Trophoblast cell (in vitro differentiated cells and primary cell): ENCODE results near the gene PDLIM5.
"Not testable (repeated sequence)": the region's sequence is repeated elsewhere in the genome, so short reads cannot be mapped to it uniquely, and the experiment has no call there.

Experiments
- DNase-seq, 2 donors: peaks; one replicate each; pipeline ENCODE4 v3.0.0-alpha.2; 2016
- H2AFZ ChIP-seq: 2 replicates; pipeline ENCODE4 v1.6.1; 2013; ENCODE audit warnings: low read length, moderate library complexity, mild to moderate bottlenecking; ENCODE audit not compliant: insufficient read depth, poor library complexity
- H2AK5ac ChIP-seq: 2 replicates; pipeline ENCODE4 v1.6.1; 2013; ENCODE audit warnings: mild to moderate bottlenecking, low read length
- H2BK120ac ChIP-seq: 2 replicates; pipeline ENCODE4 v1.6.1; 2013; ENCODE audit warnings: low read length, mild to moderate bottlenecking, moderate library complexity; ENCODE audit not compliant: insufficient read depth, poor library complexity
- H2BK12ac ChIP-seq: 2 replicates; pipeline ENCODE4 v1.6.1; 2013; ENCODE audit warnings: mild to moderate bottlenecking, low read length, moderate library complexity
- H2BK5ac ChIP-seq: 2 replicates; pipeline ENCODE4 v1.6.1; 2013; ENCODE audit warnings: low read length, low read depth, moderate library complexity, mild to moderate bottlenecking; ENCODE audit not compliant: poor library complexity
- H3K14ac ChIP-seq: 2 replicates; pipeline ENCODE4 v1.6.1; 2013; ENCODE audit warnings: mild to moderate bottlenecking, low read length
- H3K18ac ChIP-seq: 2 replicates; pipeline ENCODE4 v1.6.1; 2013; ENCODE audit warnings: mild to moderate bottlenecking, low read length
- H3K23ac ChIP-seq: 2 replicates; pipeline ENCODE4 v1.6.1; 2013; ENCODE audit warnings: low read length
- H3K27ac ChIP-seq: 2 replicates; pipeline ENCODE4 v1.5.1; 2013; ENCODE audit warnings: low read depth, mild to moderate bottlenecking, inconsistent platforms, low read length, moderate library complexity
- H3K27me3 ChIP-seq: 2 replicates; pipeline ENCODE4 v1.6.1; 2013; ENCODE audit warnings: inconsistent platforms, mild to moderate bottlenecking, low read length, moderate library complexity; ENCODE audit not compliant: insufficient read depth
- H3K36me3 ChIP-seq, 2 experiments: 1 replicate in 1 of 2; 2 replicates in 1 of 2; pipeline ENCODE4 v1.6.1; 2013; ENCODE audit warnings: low read length in 2 of 2, mild to moderate bottlenecking in 2 of 2, moderate library complexity in 1 of 2; ENCODE audit not compliant: insufficient read depth in 2 of 2, control insufficient read depth in 1 of 2
- H3K4ac ChIP-seq: 2 replicates; pipeline ENCODE4 v1.6.1; 2013; ENCODE audit warnings: low read depth, mild to moderate bottlenecking, low read length, moderate library complexity
- H3K4me1 ChIP-seq, 2 experiments: 1 replicate in 1 of 2; 2 replicates in 1 of 2; pipeline ENCODE4 v1.6.1; 2013; ENCODE audit warnings: low read length in 2 of 2, mild to moderate bottlenecking in 2 of 2, moderate library complexity in 1 of 2; ENCODE audit not compliant: insufficient read depth in 2 of 2, control insufficient read depth in 1 of 2
- H3K4me2 ChIP-seq: 2 replicates; pipeline ENCODE4 v1.6.1; 2013; ENCODE audit warnings: inconsistent platforms, mild to moderate bottlenecking, low read length, moderate library complexity
- H3K4me3 ChIP-seq: 2 replicates; pipeline ENCODE4 v1.5.1; 2013; ENCODE audit warnings: mild to moderate bottlenecking, low read depth, low read length, inconsistent platforms
- H3K79me1 ChIP-seq: one replicate; pipeline ENCODE4 v1.6.1; 2013; ENCODE audit warnings: low read length
- H3K79me2 ChIP-seq: 2 replicates; pipeline ENCODE4 v1.6.1; 2013; ENCODE audit warnings: low read length, mild to moderate bottlenecking; ENCODE audit not compliant: control insufficient read depth, insufficient read depth, poor library complexity
- H3K9ac ChIP-seq: 2 replicates; pipeline ENCODE4 v1.6.1; 2013; ENCODE audit warnings: mild to moderate bottlenecking, low read length
- H3K9me3 ChIP-seq: 2 replicates; pipeline ENCODE4 v1.6.1; 2013; ENCODE audit warnings: low read depth, mild to moderate bottlenecking, control low read depth, inconsistent platforms, low read length; ENCODE audit not compliant: insufficient read depth
- H4K12ac ChIP-seq: 2 replicates; pipeline ENCODE4 v1.6.1; 2013; ENCODE audit warnings: low read depth, mild to moderate bottlenecking, low read length, moderate library complexity
- H4K8ac ChIP-seq: 2 replicates; pipeline ENCODE4 v1.6.1; 2013; ENCODE audit warnings: low read depth, mild to moderate bottlenecking, low read length, moderate library complexity
- H4K91ac ChIP-seq: one replicate; pipeline ENCODE4 v1.6.1; 2013; ENCODE audit warnings: low read depth, mild to moderate bottlenecking, low read length, moderate library complexity
- WGBS: extraction: QIAGEN DNeasy Blood & Tissue Kit; methylation state at CpG from one replicate; pipeline ENCODE4 v1.1.7; 2013; ENCODE audit warnings: missing lambda C conversion rate; ENCODE audit not compliant: insufficient read length, insufficient coverage; ENCODE audit errors: extremely low coverage; 5-methylcytosine and 5-hydroxymethylcytosine counted together

Gene PDLIM5

GRCh38 chr4:94470132-94470531 is 18.4 kb downstream of the PDLIM5 start:
- Histone ChIP-seq H2BK120ac (no peak overlapping the region), H3K18ac (no peak overlapping the region), H3K9ac (no peak overlapping the region), H2AK5ac (no peak overlapping the region), H2BK12ac (no peak overlapping the region), H3K4ac (no peak overlapping the region), H3K4me1 (peaks cover 0 to 2% of the 10 kb centered on the region in 2 experiments), H4K8ac (no peak overlapping the region), H4K12ac (no peak overlapping the region), H3K27ac (no peak overlapping the region), H2AFZ (no peak overlapping the region), H3K4me2 (no peak overlapping the region), H3K4me3 (no peak overlapping the region), H4K91ac (no peak overlapping the region), H2BK5ac (no peak overlapping the region), H3K79me1 (no peaks in the 10 kb centered on the region), H3K36me3 (peaks cover 0 to 2% of the 10 kb centered on the region in 2 experiments), H3K14ac (no peak overlapping the region), H3K9me3 (no peaks in the 10 kb centered on the region), H3K27me3 (no peaks in the 10 kb centered on the region), H3K79me2 (peaks cover 3% of the 10 kb centered on the region), H3K23ac (no peak overlapping the region)
- no peak for DNase-seq
- no CpG with 5 or more reads among the region's 4 CpGs for WGBS

GRCh38 chr4:94470782-94471181 is 19.0 kb downstream of the PDLIM5 start:
- not testable (repeated sequence) for H3K27ac ChIP-seq, H4K8ac ChIP-seq, H3K79me1 ChIP-seq, H3K23ac ChIP-seq, H3K9ac ChIP-seq, H2BK12ac ChIP-seq, H4K12ac ChIP-seq, H4K91ac ChIP-seq, H3K4me2 ChIP-seq, H3K18ac ChIP-seq, H3K27me3 ChIP-seq, H3K79me2 ChIP-seq, H3K4me3 ChIP-seq, H3K9me3 ChIP-seq, DNase-seq, H3K14ac ChIP-seq, H2AFZ ChIP-seq, H2BK5ac ChIP-seq, H3K4me1 ChIP-seq, H2AK5ac ChIP-seq, H2BK120ac ChIP-seq, H3K36me3 ChIP-seq
- no CpG with 5 or more reads among the region's 4 CpGs for WGBS
- peak overlapping the region; percentile 27 for H3K4ac ChIP-seq

- no peak overlapping the region for H3K4ac ChIP-seq
- no peak overlapping the region for H3K27ac ChIP-seq
- WGBS, result no CpG with 5 or more reads among the region's 5 CpGs
- H3K9me3 ChIP-seq, result no peaks in the 10 kb centered on the region
- H3K18ac ChIP-seq, result no peak overlapping the region
- no peaks in the 10 kb centered on the region for H3K79me1 ChIP-seq
- H2BK12ac ChIP-seq, result no peak overlapping the region
- H3K4me3 ChIP-seq, result no peak overlapping the region
- no peak overlapping the region for H2BK120ac ChIP-seq
- H4K8ac ChIP-seq, result no peak overlapping the region
- peaks cover 0 to 2% of the 10 kb centered on the region in 2 experiments for H3K36me3 ChIP-seq
- no peak overlapping the region for H4K12ac ChIP-seq
- H3K9ac ChIP-seq, result no peak overlapping the region
- no peak overlapping the region for H2AFZ ChIP-seq
- H3K27me3 ChIP-seq, result no peaks in the 10 kb centered on the region
- no peak for DNase-seq
- no peak overlapping the region for H3K4me2 ChIP-seq
- no peak overlapping the region for H3K14ac ChIP-seq
- H3K23ac ChIP-seq, result no peak overlapping the region
- H3K4me1 ChIP-seq, result peaks cover 0 to 2% of the 10 kb centered on the region in 2 experiments
- H4K91ac ChIP-seq, result no peak overlapping the region
- H3K79me2 ChIP-seq, result peaks cover 2% of the 10 kb centered on the region
- no peak overlapping the region for H2BK5ac ChIP-seq
- no peak overlapping the region for H2AK5ac ChIP-seq
These were observed 20.5 kb downstream of the PDLIM5 start for GRCh38 chr4:94472056-94472826.

- Histone ChIP-seq H3K79me1 (no peaks in the 10 kb centered on the region), H2BK120ac (no peak overlapping the region), H3K27me3 (no peaks in the 10 kb centered on the region), H3K9me3 (no peaks in the 10 kb centered on the region), H2AFZ (no peak overlapping the region), H3K9ac (no peak overlapping the region), H4K8ac (no peak overlapping the region), H2AK5ac (no peak overlapping the region), H3K4ac (no peak overlapping the region), H3K79me2 (peaks cover 2% of the 10 kb centered on the region), H2BK5ac (no peak overlapping the region), H3K4me1 (peaks cover 0 to 2% of the 10 kb centered on the region in 2 experiments), H3K14ac (no peak overlapping the region), H3K27ac (no peak overlapping the region), H4K91ac (no peak overlapping the region), H4K12ac (no peak overlapping the region), H3K18ac (no peak overlapping the region), H3K4me2 (no peak overlapping the region), H2BK12ac (no peak overlapping the region), H3K4me3 (no peak overlapping the region), H3K23ac (no peak overlapping the region), H3K36me3 (peaks cover 0 to 2% of the 10 kb centered on the region in 2 experiments)
- no peak for DNase-seq
- no CpG with 5 or more reads among the region's 2 CpGs for WGBS
These were observed 23.3 kb downstream of the PDLIM5 start for GRCh38 chr4:94475050-94475449.
